22Rv1 (cell line): ENCODE data around the gene PHF5A.
A peak's percentile ranks its signal among the peaks of the same experiment; 100 is the strongest.

Source experiments
- H3K27ac ChIP-seq: fragments of 450-650 bp; 2 replicates; pipeline ENCODE4 v1.5.1; 2017
- CTCF ChIP-seq: fragments of 450-650 bp; IDR thresholded peaks from 2 replicates; pipeline ENCODE4 v1.5.1; 2017; ENCODE audit warnings: mild to moderate bottlenecking
- ZFX ChIP-seq: fragments of 450-650 bp; IDR thresholded peaks from 2 replicates; pipeline ENCODE4 v1.6.1; 2017; ENCODE audit warnings: antibody characterized with exemption, borderline replicate concordance

PHF5A gene

GRCh38 chr22:41425660-41426365, 42.7 kb downstream of the PHF5A start:
- TF ChIP-seq ZFX, result no peak
- TF ChIP-seq CTCF, result no peak
- H3K27ac ChIP-seq, result no peak overlapping the region

- peak overlapping the region; percentile 61 for H3K27ac ChIP-seq
- no peak for TF ChIP-seq CTCF
- no peak for TF ChIP-seq ZFX
Observed at GRCh38 chr22:41418717-41419116, 49.8 kb downstream of the PHF5A start.

GRCh38 chr22:41417622-41418390, 50.7 kb downstream of the PHF5A start:
- peak overlapping the region; percentile 61 for H3K27ac ChIP-seq

GRCh38 chr22:41415554-41415953, 52.9 kb downstream of the PHF5A start:
- peak overlapping the region; percentile 92 for H3K27ac ChIP-seq

More at GRCh38 chr22:41417622-41418390, 50.7 kb downstream of the PHF5A start:
- TF ChIP-seq ZFX, result no peak
- no peak for TF ChIP-seq CTCF

GRCh38 chr22:41411021-41411851, 57.3 kb downstream of the PHF5A start:
- no peak for TF ChIP-seq ZFX
- no peak for TF ChIP-seq CTCF
- H3K27ac ChIP-seq, result peak overlapping the region; percentile 92

More at GRCh38 chr22:41415554-41415953, 52.9 kb downstream of the PHF5A start:
- TF ChIP-seq CTCF, result no peak
- TF ChIP-seq ZFX, result no peak

GRCh38 chr22:41410311-41410751, 58.2 kb downstream of the PHF5A start:
- no peak for TF ChIP-seq ZFX
- TF ChIP-seq CTCF, result no peak
- H3K27ac ChIP-seq, result peak overlapping the region; percentile 92
